OCI-LY3 (cell line): ENCODE measurements around the gene ADCY5.

ENCODE experiments used
- EZH2phosphoT487 ChIP-seq: fragments of 200-600 bp; shearing (Covaris generic); IDR thresholded peaks from 2 replicates; pipeline ENCODE4 v1.6.1; 2018; ENCODE audit warnings: antibody characterized with exemption, mixed run types, low read depth
- TF ChIP-seq, protein P1 (sequence below): fragments of 200-600, 300-600 bp; sonication (generic); IDR thresholded peaks from 2 replicates; pipeline ENCODE4 v1.5.1; 2014; ENCODE audit warnings: antibody characterized with exemption, low read length, low read depth

DNA sequence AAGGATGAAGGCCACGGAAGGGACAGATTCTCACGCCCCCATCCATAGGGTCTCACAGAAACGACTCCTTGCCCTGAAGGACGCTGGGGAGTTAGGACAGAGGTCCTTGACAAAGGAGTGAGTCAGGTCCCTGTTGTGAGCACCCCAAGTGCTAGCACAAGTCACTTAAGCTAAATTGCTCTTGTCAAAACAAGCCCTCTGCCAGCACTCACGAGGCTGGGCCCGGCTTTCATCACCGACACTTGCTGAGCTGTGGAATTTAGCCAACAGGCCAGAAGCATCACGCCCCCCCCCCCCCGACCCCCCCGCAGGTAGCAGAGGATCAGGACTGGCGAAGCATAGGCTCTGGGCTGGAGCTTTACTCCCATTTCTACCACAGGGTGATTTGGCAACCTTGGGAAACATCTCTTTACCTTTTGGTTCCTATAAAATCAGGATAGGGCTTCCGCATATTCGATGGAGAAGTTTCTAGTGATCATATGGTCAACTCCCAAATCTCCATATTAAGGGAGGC is 75.4 kb downstream of the ADCY5 start:
- TF ChIP-seq, protein P1, sequence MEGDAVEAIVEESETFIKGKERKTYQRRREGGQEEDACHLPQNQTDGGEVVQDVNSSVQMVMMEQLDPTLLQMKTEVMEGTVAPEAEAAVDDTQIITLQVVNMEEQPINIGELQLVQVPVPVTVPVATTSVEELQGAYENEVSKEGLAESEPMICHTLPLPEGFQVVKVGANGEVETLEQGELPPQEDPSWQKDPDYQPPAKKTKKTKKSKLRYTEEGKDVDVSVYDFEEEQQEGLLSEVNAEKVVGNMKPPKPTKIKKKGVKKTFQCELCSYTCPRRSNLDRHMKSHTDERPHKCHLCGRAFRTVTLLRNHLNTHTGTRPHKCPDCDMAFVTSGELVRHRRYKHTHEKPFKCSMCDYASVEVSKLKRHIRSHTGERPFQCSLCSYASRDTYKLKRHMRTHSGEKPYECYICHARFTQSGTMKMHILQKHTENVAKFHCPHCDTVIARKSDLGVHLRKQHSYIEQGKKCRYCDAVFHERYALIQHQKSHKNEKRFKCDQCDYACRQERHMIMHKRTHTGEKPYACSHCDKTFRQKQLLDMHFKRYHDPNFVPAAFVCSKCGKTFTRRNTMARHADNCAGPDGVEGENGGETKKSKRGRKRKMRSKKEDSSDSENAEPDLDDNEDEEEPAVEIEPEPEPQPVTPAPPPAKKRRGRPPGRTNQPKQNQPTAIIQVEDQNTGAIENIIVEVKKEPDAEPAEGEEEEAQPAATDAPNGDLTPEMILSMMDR = no peak
- TF ChIP-seq EZH2phosphoT487 = no peak
